GM18498 (cell line): ENCODE data around the gene SOAT2.
"Not testable (repeated sequence)": the region's sequence is repeated elsewhere in the genome, so short reads cannot be mapped to it uniquely, and the experiment has no call there.

Experiments used
- ATAC-seq: cut with Tn5 transposase; IDR thresholded peaks from one replicate; pipeline ENCODE4 v1.9.1; 2021; ENCODE audit warnings: mild to moderate bottlenecking, moderate library complexity; ENCODE audit not compliant: unreplicated experiment

The SOAT2 gene

GRCh38 chr12:53101931-53102781, 1.1 kb upstream of the SOAT2 start:
- no peak for ATAC-seq

DNA sequence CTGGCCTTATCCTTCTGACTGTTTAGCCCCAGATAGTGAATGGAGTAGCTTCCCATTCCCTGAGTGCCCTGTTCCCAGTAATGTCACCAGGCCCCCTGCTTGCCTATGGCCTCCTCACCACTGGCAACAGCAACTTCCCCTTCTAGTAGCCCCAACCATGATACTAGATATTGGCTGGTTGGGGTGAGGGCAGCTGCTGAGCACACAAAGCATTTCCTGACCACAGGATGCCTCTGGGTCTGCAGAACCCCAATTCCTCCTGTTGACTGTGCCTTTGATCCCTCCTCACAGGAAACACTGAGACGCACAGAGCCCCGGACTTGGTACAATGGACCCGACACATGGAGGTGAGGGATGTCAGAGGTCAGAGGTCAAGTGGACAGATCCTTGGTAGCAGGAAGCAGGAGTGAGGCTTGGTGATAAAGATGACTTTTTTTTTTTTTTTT, 597 bp downstream of the SOAT2 start:
- ATAC-seq = no peak

GRCh38 chr12:53105256-53105655, 2.0 kb downstream of the SOAT2 start:
- no peak for ATAC-seq

GRCh38 chr12:53105712-53106439, 2.6 kb downstream of the SOAT2 start:
- ATAC-seq = no peak

- no peak for ATAC-seq
Measured at GRCh38 chr12:53107122-53107521, 3.8 kb downstream of the SOAT2 start.

DNA sequence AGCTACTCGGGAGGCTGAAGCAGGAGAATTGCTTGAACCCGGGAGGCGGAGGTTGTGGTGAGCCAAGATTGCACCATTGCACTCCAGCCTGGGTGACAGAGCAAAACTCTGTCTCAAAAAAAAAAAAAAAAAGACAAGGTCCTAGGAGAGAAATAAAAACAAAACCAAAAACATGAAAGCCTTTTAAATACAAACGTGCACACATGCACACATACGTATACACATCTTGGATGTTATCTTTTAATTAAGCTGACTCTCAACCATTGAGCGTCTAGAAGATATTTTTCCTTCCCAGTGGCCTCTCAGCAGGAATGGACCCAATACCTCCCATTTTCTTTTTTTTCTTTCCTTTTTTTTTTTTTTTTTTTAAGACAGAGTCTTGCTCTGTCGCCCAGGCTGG, 9.1 kb downstream of the SOAT2 start:
- not testable (repeated sequence) for ATAC-seq

DNA sequence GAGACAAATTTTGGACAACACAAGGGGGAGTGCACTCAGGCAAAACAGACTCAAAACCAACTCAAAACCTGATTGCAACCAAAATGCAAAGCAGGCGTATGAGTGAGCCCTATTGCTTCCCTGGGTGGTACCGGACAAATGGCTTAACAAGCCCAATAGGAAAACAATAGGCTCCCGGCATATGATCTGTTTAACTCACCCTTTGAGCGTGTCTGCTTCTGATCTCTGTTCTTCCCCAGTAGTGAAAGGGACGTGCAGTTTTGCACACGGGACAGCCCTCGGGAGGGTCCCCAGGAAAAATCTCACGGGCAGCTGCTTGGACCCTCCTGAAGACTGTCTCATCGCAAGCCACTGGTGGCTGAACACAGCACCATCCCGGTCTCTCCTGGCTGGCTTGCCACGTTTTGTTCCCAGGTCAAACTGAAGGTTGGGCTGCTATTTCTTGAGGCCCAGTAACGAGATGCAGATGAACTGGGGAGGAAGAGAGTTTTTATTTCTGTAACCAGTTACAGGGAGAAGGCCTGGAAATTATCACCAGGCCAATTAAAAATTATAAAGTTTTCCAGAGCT, 9.9 kb downstream of the SOAT2 start:
- ATAC-seq = no peak

DNA sequence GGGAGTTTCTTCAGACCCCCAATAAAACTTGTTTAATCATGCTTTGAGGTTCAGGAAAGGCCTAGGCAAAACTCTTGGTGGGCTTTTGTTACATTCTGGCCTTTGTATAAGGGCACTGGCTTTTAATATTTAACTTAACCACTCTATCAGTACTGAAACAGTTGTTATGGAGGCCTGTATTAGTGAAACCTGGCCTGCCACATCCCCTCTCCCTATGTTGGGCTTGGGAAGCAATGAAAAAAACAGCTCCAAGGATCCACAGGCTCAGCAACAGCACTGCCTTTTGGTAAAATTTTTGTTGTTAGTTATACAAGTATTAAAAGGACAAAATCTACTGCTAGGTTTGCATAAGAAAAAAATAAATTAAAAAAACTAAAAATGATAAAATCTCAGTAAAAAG, 10.7 kb downstream of the SOAT2 start:
- ATAC-seq = no peak

DNA sequence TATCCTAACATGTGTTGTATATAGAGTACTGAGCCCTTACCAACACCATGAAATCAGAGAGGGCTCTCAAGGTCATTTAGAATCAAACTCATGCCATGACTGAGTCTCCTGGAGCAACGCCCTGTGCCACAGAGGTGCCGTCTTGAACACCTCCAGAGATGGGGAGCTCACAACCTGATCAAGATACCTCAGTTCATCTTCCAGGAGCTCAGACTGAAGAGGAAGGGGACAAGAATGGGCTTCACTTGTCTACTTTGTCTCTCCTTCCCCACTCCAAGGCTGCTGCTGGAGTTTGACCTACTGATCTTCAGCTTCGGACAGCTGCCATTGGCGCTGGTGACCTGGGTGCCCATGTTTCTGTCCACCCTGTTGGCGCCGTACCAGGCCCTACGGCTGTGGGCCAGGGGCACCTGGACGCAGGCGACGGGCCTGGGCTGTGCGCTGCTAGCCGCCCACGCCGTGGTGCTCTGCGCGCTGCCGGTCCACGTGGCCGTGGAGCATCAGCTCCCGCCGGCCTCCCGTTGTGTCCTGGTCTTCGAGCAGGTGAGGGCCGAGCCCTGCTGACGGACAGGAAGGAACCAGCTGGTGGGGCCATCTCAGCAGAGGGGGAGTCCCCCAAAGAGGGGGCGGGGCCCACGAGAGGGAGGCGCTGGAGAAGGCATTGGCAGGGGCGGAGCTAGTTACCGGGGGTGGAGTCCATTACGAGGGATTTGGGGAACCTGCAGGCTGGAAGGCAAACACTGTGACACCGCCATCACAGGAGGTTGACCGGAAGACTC, 12.0 kb downstream of the SOAT2 start:
- no peak for ATAC-seq

- ATAC-seq = no peak
Measured at GRCh38 chr12:53115891-53116648, 12.8 kb downstream of the SOAT2 start.

GRCh38 chr12:53118751-53119300, 15.5 kb downstream of the SOAT2 start:
- ATAC-seq = no peak

- ATAC-seq = no peak
Measured at GRCh38 chr12:53120685-53121525, 17.6 kb downstream of the SOAT2 start.

- ATAC-seq = no peak
Measured at GRCh38 chr12:53122961-53123468, 19.7 kb downstream of the SOAT2 start.

DNA sequence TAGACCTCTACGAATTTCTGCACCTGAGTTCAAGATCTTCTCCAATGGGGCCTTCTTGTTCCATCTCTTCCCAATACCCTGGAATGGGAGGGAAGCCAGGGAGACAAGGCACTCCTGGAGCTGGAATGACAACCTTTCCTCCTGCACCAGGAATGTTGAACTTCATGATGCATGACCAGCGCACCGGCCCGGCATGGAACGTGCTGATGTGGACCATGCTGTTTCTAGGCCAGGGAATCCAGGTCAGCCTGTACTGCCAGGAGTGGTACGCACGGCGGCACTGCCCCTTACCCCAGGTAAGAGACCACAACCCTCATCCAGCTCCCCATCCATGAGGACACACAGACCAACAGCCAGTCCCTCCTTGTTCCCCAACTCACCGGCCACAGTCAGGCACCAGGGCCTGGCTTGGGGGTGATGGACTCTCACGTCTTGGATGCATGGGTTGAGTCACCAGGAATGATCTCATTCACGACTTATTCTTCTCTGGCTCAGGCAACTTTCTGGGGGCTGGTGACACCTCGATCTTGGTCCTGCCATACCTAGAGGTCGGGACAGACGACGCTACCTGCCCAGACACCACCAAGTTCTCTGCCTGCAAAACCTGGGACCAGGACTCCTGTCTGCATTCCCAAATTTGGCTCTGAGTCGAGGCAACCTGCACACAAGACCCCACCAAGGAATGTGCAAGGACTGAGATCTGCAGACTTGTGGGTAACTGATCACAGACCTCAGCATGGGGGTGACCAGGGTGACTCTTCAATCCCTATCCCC, 20.5 kb downstream of the SOAT2 start:
- ATAC-seq = no peak

- ATAC-seq = no peak
Measured at GRCh38 chr12:53124352-53124723, 21.1 kb downstream of the SOAT2 start.

GRCh38 chr12:53127169-53127568, 23.9 kb downstream of the SOAT2 start:
- ATAC-seq = no peak

DNA sequence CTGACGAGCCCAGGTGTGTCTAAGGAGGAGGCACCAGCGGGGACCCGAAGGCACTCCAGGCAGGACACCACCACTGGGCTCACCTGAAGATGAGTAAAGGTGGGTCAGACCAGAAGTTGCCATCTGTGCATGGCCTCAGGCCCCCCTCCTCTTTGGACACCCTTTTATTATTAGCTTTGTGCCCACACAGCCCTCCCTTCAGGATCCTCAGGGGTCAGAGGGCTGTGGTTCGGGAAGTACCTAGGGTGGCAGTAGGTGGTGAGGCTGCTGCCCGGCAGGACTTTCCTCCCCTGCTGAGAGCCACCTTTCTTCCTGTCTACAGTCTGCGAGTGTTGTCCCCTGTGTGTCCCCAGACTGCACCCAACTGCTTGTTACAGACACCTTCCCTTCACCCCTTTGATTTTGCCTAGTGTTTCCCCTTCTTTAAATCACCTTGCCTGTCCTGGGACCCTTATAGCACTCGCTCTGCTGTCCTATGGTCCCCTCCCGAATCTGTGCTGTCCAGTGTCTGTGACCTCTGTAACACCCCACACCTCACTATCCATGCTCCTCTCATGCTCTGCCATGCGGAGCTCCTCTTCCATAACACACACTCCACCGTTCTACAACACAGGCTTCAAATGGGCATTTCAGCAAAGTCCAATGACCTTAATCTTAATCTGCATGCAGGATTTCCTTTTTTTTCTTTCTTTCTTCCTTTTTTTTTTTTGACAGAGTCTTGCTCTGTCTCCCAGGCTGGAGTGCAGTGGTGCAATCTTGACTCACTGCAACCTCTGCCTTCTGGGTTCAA, 25.7 kb downstream of the SOAT2 start:
- no peak for ATAC-seq
